RPMI7951 (cell line): ENCODE data around the gene SUMO4. TPM values are rescaled to one million over a fixed set of nuclear protein-coding genes. Genes with fewer than 3 reads are reported as not detected.

Experiments used
- total RNA-seq: library from RNA; depleted of rRNA; stranded (reverse); fragments of >200 nt; shearing (Covaris generic); gene quantifications from 2 replicates; pipeline ENCODE4 v1.2.3, GENCODE V29; 2014; rRNA removed

SUMO4 gene
- total RNA-seq, 1 experiment from 2014 or later: 0.84 TPM

Other genes with a start within 250 kb of the SUMO4 start
- gene TAB2, start 82.5 kb upstream of the SUMO4 start, total RNA-seq: 32.5 and 46.7 TPM in 2 replicates
- gene ZC3H12D, start 84.8 kb downstream of the SUMO4 start, total RNA-seq: 0.48 and 0.98 TPM in 2 replicates
- gene PPIL4, start 145.8 kb downstream of the SUMO4 start, total RNA-seq: 34.9 and 48.9 TPM in 2 replicates
- 47.0 and 49.6 TPM in 2 replicates for gene GINM1, start 166.1 kb downstream of the SUMO4 start, total RNA-seq
- 39.9 and 43.1 TPM in 2 replicates for gene KATNA1, start 248.5 kb downstream of the SUMO4 start, total RNA-seq